Measurements from ENCODE around the gene TNFRSF18.

TNFRSF18 gene

DNA sequence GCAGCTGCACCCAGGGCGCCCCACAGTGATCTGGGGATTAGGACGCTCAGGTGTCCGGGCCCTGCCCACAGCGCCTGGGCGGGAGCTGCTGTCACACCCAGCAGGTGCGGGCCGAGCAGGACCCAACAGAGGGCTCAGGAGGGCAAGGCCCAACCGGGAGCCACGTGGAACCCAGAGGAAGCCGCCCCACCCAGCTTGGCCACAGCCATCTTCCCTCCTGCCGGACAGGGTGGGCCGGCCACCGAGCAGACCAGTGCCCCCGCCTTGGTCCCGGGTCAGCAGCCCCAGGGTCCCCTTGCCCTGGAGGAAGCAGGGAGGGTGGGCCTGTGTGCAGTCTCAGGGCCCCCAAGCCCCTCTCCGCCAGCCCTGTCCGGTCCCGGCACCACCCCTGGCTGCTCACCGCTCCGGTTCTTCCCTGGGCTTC lies 39.0 kb downstream of the TNFRSF18 start:
- TF ChIP-seq, protein P1, sequence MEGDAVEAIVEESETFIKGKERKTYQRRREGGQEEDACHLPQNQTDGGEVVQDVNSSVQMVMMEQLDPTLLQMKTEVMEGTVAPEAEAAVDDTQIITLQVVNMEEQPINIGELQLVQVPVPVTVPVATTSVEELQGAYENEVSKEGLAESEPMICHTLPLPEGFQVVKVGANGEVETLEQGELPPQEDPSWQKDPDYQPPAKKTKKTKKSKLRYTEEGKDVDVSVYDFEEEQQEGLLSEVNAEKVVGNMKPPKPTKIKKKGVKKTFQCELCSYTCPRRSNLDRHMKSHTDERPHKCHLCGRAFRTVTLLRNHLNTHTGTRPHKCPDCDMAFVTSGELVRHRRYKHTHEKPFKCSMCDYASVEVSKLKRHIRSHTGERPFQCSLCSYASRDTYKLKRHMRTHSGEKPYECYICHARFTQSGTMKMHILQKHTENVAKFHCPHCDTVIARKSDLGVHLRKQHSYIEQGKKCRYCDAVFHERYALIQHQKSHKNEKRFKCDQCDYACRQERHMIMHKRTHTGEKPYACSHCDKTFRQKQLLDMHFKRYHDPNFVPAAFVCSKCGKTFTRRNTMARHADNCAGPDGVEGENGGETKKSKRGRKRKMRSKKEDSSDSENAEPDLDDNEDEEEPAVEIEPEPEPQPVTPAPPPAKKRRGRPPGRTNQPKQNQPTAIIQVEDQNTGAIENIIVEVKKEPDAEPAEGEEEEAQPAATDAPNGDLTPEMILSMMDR (IDR thresholded peaks at IDR 0.05; ENCODE audit: extremely low read depth, insufficient read depth, missing control alignments): no peak
- in situ Hi-C loops (cut with MboI; ENCODE audit: low pct_unique_long_range_greater_than_20kb, low sequenced_read_pairs, unreplicated experiment): no loop called here
- DNase-seq (ENCODE audit: low spot score): no peak

DNA sequence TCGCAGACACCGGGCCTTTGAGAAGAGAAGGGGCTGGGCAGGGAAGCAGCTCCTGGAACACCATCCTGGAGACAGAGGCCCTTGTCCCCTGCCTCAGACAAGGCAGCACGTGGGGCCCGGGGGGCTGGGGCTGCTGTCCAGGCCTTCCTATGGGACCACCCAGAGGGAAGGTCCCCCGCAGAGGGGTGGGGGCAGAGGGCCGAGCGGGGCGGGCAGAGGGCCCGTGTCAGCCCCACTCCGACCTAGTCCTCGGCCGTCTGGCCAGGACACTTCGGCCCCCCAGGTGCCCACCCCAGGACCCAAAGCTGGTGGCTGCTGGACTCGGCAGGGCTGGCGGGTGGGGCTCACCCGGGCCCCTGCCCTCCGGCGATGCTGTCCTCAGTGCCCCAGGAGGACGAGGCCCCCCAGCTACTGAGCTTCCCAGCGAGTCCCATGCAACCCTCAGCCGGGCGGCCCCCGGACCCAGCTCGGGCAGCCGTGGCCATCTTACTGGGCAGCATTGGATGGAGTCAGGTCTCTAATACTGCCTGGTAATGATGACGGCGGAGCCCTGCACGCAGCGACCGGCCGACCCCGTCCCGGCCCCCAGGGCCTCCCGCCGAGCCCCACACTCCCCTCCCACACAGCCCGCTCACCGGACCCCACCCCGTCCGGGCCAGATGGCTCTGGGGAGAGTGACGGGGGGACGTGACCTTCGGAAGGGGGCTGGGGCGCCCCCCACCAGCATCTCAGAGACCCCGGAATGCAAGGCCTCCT lies 39.6 kb downstream of the TNFRSF18 start:
- TF ChIP-seq, protein P1 (IDR thresholded peaks at IDR 0.05; ENCODE audit: extremely low read depth, insufficient read depth, missing control alignments): no peak
- DNase-seq (ENCODE audit: low spot score): no peak
- in situ Hi-C loops (cut with MboI; ENCODE audit: low pct_unique_long_range_greater_than_20kb, low sequenced_read_pairs, unreplicated experiment): no loop called here

DNA sequence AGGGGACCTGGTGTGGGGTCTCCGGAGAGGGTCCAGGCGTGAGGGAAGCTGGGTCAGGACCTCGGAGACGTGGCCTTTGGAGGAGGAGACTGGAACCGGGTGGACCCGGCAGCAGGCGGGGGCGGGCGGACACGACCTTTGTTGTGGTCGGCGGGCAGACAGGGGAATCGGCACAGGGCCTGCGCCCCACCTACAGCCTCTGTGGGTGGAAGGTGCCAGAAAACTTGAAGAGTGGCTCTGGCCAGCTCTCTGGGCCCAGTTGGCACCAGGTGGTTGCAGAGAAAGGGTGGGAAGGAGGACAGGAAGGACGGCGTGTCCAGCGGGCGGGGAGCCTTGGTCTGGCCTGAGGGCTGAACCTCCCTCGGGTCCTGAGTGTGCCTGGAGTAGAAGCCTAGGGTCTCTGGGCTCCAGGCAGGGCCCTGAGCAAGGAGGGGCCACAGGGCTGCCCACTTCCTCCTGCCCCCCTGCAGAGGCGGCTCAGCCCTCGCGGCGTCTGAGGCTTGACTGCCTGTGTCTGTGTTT lies 40.4 kb downstream of the TNFRSF18 start:
- TF ChIP-seq, protein P1 (IDR thresholded peaks at IDR 0.05; ENCODE audit: extremely low read depth, insufficient read depth, missing control alignments): no peak
- no peak for DNase-seq (ENCODE audit: low spot score)
- in situ Hi-C loops (cut with MboI; ENCODE audit: low pct_unique_long_range_greater_than_20kb, low sequenced_read_pairs, unreplicated experiment): no loop called here

DNA sequence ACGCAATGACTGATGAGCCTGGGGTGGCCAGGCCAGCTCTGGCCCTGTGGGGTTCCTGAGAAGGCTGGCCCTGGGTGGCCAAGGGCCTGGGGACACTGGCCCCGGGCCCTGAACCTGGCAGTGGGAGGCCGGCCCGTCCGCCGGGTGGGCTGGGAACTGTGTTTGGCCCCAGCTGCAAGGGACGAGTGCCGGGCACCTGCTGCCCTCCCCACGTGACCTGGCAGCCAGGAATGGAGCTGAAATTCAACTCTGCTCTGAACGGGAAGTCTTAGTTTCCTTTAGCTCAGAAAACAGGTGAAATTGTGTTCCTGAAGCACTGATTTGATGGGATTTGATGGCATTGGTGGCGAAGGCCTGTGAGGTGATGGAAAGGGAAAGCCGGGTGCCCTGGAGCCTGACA lies 40.9 kb downstream of the TNFRSF18 start:
- TF ChIP-seq, protein P1 (IDR thresholded peaks at IDR 0.05; ENCODE audit: extremely low read depth, insufficient read depth, missing control alignments): no peak
- in situ Hi-C loops (cut with MboI; ENCODE audit: low pct_unique_long_range_greater_than_20kb, low sequenced_read_pairs, unreplicated experiment): no loop called here
- no peak for DNase-seq (ENCODE audit: low spot score)

DNA sequence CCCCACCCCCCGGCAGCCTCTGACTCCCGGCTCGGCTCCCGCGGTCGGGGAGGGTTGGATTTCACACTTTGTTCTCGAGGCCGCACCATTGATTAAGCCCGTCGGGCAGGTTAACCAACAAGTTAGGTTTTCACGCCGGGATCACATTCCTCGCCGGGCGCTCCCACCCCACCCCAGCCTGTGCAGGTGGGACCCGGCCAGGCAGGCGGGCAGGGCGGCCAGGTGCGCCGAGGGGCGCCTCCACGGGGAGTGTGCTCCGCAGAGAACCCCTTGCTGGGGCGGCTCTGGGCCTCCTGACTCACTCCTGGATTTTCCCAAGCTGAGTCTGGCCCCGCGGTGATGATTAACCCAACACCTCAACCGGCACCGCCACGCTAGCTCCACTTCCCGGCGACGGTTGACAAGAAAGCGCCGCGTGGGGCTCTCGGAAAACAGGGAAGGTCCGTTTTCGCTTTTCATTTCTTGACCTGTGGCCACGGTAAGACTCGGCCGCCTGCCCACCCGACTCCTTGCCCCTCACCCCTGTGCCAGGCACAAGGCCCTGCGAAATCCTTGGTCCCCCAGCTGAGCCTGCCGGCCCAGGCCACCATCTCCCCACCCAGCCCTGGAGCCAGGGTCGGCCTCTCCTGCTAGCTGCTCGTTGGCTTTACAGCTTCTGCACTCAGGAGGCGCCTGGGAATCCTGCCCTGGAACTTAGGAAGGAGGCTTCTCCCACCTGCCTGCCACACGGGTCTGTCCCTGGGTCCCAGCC lies 41.5 kb downstream of the TNFRSF18 start:
- no peak for DNase-seq (ENCODE audit: low spot score)
- TF ChIP-seq, protein P1 (IDR thresholded peaks at IDR 0.05; ENCODE audit: extremely low read depth, insufficient read depth, missing control alignments): no peak
- in situ Hi-C loops (cut with MboI; ENCODE audit: low pct_unique_long_range_greater_than_20kb, low sequenced_read_pairs, unreplicated experiment): no loop called here

DNA sequence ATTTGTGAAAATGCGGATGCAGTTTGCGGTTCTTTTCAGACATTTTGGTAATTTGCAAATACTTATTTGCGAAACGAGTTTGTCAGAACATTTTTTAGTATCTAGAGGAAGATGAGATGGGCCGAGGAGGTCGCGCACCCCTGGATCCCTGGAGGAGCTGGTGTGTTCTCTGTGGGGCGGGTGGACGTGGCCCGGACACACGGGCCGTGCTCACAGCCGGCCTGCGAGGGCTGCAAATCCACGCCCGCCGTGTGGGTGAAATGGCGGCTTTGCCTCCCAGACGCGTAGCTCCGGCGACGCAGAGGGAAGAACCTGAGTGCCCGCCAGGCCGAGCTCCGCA lies 42.1 kb downstream of the TNFRSF18 start:
- TF ChIP-seq, protein P1 (IDR thresholded peaks at IDR 0.05; ENCODE audit: extremely low read depth, insufficient read depth, missing control alignments): no peak
- in situ Hi-C loops (cut with MboI; ENCODE audit: low pct_unique_long_range_greater_than_20kb, low sequenced_read_pairs, unreplicated experiment): no loop called here
- DNase-seq (ENCODE audit: low spot score): no peak

All from GM13977 (cell line).